NCI-H1417 (cell line): ENCODE measurements around the gene KLHL29.

Source experiments
- DNase-seq, 3 experiments: peaks; one replicate each; lab custom pipeline; 2025; lab: John Stamatoyannopoulos, UW

Gene KLHL29

GRCh38 chr2:23592898-23593751 lies 208.1 kb downstream of the KLHL29 start:
- no peak for DNase-seq

GRCh38 chr2:23593752-23594459 lies 208.9 kb downstream of the KLHL29 start:
- DNase-seq: peak in 2 of 3 experiments; percentile 86 to 96

GRCh38 chr2:23594460-23594825 lies 209.5 kb downstream of the KLHL29 start:
- DNase-seq: no peak

- DNase-seq: no peak
These were observed 210.0 kb downstream of the KLHL29 start for GRCh38 chr2:23595021-23595420.

GRCh38 chr2:23595601-23596251 lies 210.7 kb downstream of the KLHL29 start:
- peak; percentile 46 to 91 (median 76) for DNase-seq

GRCh38 chr2:23596316-23596885 lies 211.4 kb downstream of the KLHL29 start:
- peak in 2 of 3 experiments; percentile 46 to 56 for DNase-seq

- no peak for DNase-seq
These were observed 212.7 kb downstream of the KLHL29 start for GRCh38 chr2:23597687-23598086.

- DNase-seq: peak in 1 of 3 experiments; percentile 40
These were observed 214.0 kb downstream of the KLHL29 start for GRCh38 chr2:23599006-23599405.

GRCh38 chr2:23599667-23600066 lies 214.7 kb downstream of the KLHL29 start:
- DNase-seq: peak; percentile 68 to 87 (median 75)

- peak in 1 of 3 experiments; percentile 53 for DNase-seq
These were observed 215.4 kb downstream of the KLHL29 start for GRCh38 chr2:23600346-23600745.

GRCh38 chr2:23601301-23601965 lies 216.5 kb downstream of the KLHL29 start:
- DNase-seq: no peak

GRCh38 chr2:23602116-23602515 lies 217.1 kb downstream of the KLHL29 start:
- no peak for DNase-seq

- no peak for DNase-seq
These were observed 218.2 kb downstream of the KLHL29 start for GRCh38 chr2:23603156-23603555.

GRCh38 chr2:23603581-23603980 lies 218.6 kb downstream of the KLHL29 start:
- DNase-seq: no peak

- DNase-seq: no peak
These were observed 219.8 kb downstream of the KLHL29 start for GRCh38 chr2:23604731-23605130.

- no peak for DNase-seq
These were observed 220.3 kb downstream of the KLHL29 start for GRCh38 chr2:23605236-23605635.

- DNase-seq: no peak
These were observed 221.2 kb downstream of the KLHL29 start for GRCh38 chr2:23606196-23606595.

GRCh38 chr2:23606968-23607367 lies 222.0 kb downstream of the KLHL29 start:
- no peak for DNase-seq

GRCh38 chr2:23607925-23608324 lies 222.9 kb downstream of the KLHL29 start:
- no peak for DNase-seq

GRCh38 chr2:23609254-23609653 lies 224.3 kb downstream of the KLHL29 start:
- DNase-seq: no peak

- DNase-seq: no peak
These were observed 226.9 kb downstream of the KLHL29 start for GRCh38 chr2:23611839-23612238.

GRCh38 chr2:23614701-23615100 lies 229.7 kb downstream of the KLHL29 start:
- DNase-seq: no peak
